GM18867 (cell line): Measurements from ENCODE around the gene KLHL14.

Experiments
- ATAC-seq: cut with Tn5 transposase; IDR thresholded peaks from one replicate; pipeline ENCODE4 v1.9.1; 2021; ENCODE audit warnings: mild to moderate bottlenecking, moderate library complexity; ENCODE audit not compliant: unreplicated experiment

The KLHL14 gene

GRCh38 chr18:32724071-32724749 is 48.6 kb downstream of the KLHL14 start:
- ATAC-seq = no peak

DNA sequence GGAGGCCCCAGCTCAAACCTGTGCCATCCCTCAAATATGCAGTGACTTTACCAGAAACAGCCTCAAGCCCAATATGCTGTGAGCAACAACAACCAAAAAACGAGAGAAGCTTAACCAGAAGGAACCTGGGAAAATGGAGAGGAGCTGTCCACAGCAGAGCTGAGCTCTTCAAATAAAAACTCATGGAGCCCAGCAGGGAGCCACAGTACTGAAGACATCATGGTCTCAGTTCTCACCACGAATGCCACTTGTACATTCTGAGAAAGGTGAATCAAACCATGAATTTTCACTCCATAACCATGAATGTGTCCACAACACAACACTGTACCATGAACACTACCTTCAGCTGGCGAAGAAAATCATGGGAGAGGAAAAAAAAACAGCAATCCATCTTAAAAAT is 50.5 kb downstream of the KLHL14 start:
- no peak for ATAC-seq

DNA sequence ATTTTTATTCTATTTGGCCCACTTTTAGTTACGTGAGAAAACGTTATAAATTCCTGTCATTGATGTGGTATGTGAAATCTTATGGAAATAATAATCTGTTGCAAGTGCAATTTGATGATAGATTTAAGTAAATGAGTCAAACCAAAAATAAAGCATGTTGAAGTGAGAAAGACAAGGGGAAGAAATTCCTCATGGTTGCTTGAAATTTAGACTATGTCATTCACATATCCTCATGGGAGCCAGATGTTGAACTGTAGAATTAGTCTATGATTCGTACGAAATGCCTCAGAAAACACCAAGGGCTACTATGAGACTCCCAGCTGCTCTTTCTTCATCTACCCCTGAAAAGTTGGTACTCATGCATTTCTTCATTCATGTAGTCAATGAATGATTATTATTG is 55.7 kb downstream of the KLHL14 start:
- ATAC-seq = no peak

- peak; percentile 100 for ATAC-seq
Measured at GRCh38 chr18:32714571-32715148, 58.2 kb downstream of the KLHL14 start.

GRCh38 chr18:32712860-32713259 is 60.0 kb downstream of the KLHL14 start:
- no peak for ATAC-seq

- ATAC-seq = no peak
Measured at GRCh38 chr18:32711862-32712261, 61.0 kb downstream of the KLHL14 start.

DNA sequence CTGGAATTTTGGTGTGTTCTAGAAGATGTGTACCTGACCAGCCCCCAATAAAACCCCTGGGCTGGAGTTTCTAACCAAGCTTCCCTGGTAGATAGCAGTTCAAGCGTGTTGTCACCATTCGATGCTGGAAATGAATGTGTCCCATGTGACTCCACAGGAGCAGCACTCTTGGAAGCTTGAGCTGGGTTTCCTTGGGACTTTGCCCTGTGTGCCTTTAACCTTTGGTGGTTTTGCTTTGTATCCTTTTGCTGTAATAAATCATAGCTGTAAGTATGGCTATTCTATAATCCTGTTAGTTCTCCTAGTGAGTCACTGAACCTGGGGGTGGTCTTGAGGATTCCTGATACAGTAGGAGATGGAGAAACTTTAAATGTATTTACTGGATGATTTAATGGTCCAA is 65.2 kb downstream of the KLHL14 start:
- ATAC-seq = no peak

GRCh38 chr18:32707147-32707546 is 65.7 kb downstream of the KLHL14 start:
- no peak for ATAC-seq

DNA sequence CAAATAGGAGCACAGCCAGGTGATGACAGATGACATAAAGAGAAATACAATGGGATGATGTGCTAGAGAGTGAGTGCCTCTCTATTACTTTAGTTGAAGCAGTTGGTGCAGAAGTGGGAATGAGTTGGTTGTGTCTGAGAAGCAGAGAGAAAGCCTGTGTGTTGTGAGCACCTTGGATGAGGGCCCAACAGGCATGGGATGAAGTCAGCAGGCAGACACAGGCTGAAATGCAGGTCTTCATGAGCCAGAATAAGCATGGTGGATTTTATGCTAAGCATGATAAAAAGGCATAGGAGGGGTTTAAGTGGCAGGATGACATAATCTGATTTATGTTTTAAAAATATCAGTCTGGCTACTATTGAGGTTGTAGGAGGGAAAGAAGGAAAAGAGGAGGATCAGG is 71.5 kb downstream of the KLHL14 start:
- ATAC-seq = no peak

DNA sequence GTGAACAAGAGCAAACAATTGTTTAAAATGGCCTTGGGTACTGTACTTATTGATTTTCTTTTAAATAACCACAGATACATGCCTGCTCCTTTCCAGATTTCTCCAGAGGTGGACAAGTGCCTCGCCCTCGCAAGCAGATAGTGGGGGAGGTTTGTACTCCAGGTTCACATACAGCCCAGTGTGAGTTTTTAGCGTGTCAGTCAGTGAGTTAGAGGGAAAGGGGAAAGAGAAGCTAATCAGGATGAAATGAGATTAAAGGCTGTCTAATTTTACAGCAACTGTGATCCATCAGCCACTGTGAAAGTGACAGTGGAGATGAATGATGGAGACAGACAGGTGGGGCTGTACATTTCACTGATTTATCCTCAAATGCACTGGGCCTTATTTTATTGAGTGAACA is 74.7 kb downstream of the KLHL14 start:
- no peak for ATAC-seq

- ATAC-seq = no peak
Measured at GRCh38 chr18:32696376-32696775, 76.4 kb downstream of the KLHL14 start.

DNA sequence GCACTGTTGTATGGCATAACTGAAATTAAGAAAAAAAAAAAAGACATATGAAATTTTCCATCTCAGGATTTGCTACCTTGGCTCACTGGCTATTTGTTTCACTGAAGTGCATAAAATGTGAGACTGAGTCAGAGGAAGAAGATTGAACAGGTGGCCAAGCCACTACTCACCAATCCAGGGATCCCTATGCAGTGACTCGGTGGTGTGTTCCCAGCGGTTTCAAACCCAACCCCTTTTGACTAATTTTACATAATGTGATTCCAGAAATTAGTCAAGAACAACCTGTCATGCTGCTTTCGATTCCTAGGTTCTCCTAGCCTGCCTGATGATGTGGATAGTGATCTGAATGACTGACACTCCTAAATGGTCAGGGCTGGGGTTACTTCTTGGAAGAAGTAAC is 77.3 kb downstream of the KLHL14 start:
- ATAC-seq = no peak

- no peak for ATAC-seq
Measured at GRCh38 chr18:32688821-32689220, 84.0 kb downstream of the KLHL14 start.

- ATAC-seq = no peak
Measured at GRCh38 chr18:32684940-32685339, 87.9 kb downstream of the KLHL14 start.

- ATAC-seq = no peak
Measured at GRCh38 chr18:32684096-32684495, 88.7 kb downstream of the KLHL14 start.

- ATAC-seq = no peak
Measured at GRCh38 chr18:32683044-32683443, 89.8 kb downstream of the KLHL14 start.

DNA sequence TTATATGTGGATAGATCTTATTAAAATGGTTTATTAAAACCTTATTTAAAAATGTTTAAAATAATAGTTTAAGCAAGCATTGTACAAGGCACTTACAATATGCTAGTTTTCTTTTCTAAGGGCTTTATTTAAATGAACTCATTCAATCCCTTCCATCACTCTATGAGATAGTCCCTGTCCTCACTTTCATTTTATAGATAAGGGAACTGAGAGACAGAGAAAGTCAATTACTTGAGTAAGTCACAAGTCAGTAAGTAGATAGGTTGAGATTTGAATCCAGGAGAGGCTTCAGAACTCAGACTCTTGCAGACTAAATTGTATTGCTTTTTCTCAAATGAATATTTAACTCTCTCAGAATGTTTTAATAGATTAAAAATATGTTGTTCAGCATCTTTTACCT is 95.2 kb downstream of the KLHL14 start:
- no peak for ATAC-seq

GRCh38 chr18:32674491-32674890 is 98.3 kb downstream of the KLHL14 start:
- no peak for ATAC-seq

DNA sequence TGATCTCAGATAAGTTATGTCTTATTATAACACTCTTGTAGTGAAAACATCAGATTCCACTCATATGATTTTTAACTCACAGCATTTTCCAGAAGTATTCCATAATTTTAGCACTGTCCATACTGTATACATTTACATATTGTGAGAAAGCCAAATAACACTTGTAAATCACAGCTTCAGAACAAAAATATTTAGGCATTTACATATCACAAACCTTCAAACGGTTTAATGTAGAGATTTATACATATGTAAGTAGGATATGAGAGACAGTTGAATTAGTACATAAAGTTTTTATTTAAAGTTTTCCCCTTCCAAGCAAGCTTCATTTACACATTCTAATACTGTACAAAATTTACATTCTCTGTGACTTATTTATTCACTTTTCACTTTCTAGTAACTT is 100.4 kb downstream of the KLHL14 start:
- no peak for ATAC-seq

- no peak for ATAC-seq
Measured at GRCh38 chr18:32670727-32671126, 102.1 kb downstream of the KLHL14 start.

GRCh38 chr18:32669549-32670165 is 103.2 kb downstream of the KLHL14 start:
- ATAC-seq = peak; percentile 61

- ATAC-seq = no peak
Measured at GRCh38 chr18:32668956-32669355, 103.9 kb downstream of the KLHL14 start.
